GM19099 (cell line): ENCODE data around the gene C9orf72.

Experiments used
- POLR2A ChIP-seq: IDR thresholded peaks from 3 replicates; pipeline ENCODE4 v1.6.1; 2011; ENCODE audit warnings: low read depth; ENCODE audit not compliant: insufficient read length; ENCODE audit errors: extremely low read depth

C9orf72 gene

DNA sequence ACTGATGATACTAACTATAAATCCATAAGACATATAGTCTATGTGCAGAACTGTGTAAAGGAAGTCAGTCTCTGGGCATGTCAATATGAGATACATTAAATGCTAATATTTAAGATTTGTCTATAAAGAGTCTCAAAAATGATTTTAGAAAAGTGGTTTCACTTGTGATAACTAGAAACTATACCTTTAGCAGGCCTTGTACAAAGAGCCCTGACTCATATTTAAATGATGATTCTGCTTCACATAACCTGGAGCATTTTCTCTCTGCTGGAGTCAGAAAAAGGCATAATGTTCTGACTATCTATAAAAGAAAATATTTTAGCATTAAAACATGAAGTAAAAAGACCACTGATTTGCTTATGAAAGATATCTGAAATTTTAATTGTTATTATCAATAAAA is 15.0 kb downstream of the C9orf72 start:
- TF ChIP-seq POLR2A, result no peak

DNA sequence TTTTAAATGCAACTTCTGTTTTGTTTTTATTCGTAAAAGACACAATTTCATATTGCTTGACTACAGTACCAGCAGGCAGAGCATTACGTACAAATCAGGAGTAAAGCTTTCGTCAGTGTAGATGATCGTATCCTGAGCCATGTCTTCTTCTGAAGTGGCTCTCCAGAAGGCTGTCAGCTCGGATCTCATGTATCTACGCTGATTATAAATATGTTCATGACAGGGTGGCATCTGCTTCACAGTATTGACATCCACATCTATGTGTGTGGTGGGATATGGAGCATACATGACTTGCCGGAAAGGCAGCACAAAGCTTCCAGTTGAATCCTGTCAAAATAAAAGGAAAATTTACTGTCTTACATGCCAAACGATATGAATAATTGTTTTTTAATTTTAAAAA is 16.8 kb downstream of the C9orf72 start:
- no peak for TF ChIP-seq POLR2A

DNA sequence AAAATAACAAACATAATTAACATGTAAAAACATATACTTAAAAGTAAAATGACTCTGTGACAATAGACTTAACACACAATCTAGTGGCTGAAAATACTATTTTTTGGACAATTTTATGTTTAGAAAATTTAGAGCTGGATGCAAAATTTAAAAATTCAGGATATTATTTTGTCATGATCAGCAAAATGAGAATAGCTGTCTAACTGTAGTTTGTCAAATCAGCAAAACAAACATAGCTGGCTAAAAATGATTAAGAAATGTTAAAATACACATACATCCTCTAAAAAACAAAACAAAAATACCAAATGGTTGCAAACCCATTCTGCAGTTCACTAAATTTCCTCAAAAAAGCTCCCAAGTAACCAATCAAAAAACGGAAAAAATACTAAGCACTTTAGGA is 18.6 kb downstream of the C9orf72 start:
- no peak for TF ChIP-seq POLR2A

DNA sequence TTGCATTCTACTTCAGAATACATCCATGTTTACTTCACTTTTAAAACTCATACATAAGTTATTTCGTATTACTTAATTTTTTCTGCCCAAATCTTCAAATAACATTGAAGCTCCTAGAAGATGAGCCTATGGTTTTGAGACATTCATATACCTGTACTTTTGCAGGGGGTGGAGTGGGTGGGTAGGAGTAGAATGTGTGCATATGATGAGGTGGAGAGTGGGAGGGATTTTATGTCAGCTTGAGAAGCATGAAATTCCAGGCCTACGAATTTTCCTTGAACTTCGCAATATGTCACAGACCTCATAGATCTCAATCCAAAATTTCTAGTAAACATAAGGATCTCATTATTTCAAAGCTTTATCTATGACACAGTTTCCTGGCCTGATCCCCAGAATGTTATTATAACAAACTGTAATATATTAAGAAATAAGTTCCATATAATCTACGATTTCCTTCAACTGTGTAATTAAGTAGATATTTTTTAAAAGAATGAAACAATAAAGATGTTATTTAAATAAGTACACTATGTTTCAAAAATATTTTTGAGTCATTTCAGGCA is 24.0 kb downstream of the C9orf72 start:
- no peak for TF ChIP-seq POLR2A

GRCh38 chr9:27548055-27548741 is 25.1 kb downstream of the C9orf72 start:
- TF ChIP-seq POLR2A, result no peak

DNA sequence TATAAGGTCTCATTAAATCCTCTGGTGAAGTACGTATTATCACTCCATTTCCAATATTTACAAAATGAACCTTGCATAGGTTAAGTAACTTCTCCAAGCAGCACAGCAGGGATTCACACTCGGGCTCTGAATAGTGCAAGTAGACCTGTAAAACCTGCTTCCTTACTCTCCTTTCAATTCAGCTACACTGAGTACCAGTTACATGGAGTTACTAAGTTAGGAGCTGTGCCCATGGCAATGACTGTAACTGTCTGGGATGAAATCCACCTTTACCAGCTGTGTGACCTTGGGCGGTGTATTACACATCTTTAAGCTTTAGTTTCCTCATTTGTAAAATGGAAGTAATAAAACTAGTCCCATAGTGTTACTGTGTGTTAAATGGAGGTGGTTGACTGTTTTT is 27.8 kb downstream of the C9orf72 start:
- TF ChIP-seq POLR2A, result no peak

- no peak for TF ChIP-seq POLR2A
These were observed 30.8 kb downstream of the C9orf72 start for GRCh38 chr9:27542508-27542907.

DNA sequence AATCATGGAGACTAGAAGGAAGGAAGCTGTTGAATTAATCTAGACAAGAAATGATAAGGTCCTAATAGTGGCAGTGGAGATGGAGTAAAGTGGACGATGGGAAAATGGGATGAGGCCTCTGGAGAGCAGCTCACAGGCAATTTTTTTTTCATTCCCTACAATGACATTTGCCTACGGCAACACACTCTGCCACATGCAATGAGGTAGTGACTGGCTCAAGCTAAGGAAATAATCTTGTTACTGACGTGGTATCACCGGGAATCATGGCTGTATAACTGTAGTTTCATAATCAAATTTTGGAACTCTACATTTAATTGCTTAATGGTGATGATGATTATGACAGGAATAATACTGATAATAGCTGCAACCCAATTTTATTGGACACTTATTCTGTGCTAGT is 31.5 kb downstream of the C9orf72 start:
- no peak for TF ChIP-seq POLR2A

- no peak for TF ChIP-seq POLR2A
These were observed 32.8 kb downstream of the C9orf72 start for GRCh38 chr9:27540502-27540901.

DNA sequence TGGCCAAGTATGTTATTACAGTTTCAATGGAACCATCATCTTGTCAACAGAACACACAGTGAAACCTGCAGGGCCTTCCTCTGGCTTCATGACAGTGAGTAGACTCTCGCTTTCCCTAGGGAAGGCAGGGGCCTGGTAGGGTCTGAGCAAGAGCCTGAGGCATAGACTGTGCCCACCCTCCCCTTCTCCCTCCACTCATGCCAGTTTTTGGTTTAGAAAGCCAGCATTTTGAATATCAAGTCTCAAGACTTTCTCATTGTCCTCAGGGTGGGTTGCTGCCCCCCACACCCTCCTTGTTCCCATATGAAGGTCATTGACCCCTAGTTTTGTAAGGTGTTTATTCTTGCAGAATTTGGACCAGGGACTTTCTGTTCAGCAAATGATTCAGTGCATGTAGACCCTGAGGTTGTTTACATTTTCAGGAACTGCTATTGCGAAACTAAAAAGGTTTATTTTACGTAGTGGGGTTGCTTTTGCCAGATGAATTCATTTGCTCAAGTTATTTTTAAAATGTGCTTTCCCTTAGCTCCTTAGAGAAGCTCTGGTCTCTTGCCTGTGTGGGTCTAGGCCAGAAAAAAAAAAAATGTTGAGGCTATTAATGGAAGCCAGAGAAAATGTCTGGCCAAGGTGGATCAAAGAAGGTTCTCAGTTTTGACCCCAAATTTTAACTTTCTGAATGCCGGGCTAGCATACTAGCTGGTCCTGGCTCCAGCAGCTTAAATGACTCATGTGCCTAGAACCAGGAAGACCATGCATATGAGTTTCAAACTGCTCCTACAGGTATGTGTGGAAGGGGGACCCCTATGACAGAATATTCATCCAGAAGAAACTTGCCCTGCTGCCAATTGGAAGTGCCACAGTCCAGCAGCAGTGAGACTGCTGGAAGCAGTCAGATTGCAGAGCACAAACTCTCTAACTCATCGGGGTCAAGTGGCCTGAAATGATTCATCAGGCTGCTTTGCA is 33.5 kb downstream of the C9orf72 start:
- no peak for TF ChIP-seq POLR2A

DNA sequence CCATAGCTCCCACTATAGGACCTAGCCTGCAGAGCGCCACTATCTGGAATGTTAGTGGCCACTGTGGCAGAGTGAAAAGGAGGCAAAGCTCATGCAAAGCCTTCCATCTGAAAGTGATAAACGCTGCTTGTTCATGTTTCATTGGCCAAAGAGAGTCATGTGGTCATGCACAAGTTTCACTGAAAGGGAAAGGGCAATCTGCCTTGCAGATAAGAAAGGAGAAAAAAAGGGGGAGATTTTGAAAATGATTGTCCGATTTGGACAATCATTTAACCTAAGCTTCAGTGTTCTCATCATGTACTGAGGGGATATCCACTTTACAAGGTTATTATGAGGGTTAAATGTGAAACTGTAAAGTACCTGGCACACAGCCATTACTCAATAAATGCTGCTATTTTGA is 34.6 kb downstream of the C9orf72 start:
- no peak for TF ChIP-seq POLR2A

GRCh38 chr9:27537756-27538155 is 35.5 kb downstream of the C9orf72 start:
- TF ChIP-seq POLR2A, result no peak

DNA sequence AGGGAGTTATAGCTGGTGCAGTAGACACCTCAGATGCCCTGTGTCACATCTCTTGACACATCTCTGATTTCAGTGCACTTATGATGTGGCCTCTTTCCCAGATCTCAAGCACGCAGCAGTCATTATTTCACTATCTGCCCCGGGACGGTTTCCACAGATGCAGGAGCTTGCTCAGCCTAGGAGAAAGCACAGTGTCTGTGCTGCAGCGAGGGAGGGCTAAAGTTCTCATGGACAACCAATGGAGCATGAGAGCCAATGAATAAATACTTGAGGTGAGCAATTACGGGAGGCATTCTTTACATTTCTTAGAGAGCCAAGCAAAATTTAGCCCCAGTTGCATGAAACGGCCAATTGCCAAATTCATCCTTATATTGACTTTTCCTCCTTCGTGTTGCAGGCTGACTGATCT is 36.2 kb downstream of the C9orf72 start:
- no peak for TF ChIP-seq POLR2A

DNA sequence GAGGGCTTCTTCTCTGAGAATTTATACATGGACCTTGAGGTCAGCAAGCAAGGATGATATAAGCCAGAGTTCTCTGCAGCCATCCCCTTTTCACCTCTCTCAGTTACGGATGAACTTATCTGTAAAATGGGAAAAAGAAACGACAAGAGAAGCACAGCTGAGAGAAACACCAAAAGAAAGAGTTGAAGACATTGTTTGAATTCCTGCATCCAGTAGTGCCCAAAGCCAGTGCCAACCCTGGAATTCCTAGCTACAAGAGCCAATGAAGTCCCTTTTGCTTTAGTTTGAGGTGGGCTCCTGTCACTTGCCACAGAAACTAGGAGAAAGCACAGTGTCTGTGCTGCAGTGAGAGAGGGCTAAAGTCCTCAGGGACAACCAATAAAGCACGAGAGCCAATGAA is 37.1 kb downstream of the C9orf72 start:
- no peak for TF ChIP-seq POLR2A

GRCh38 chr9:27535701-27536118 is 37.6 kb downstream of the C9orf72 start:
- TF ChIP-seq POLR2A, result no peak
